Measurements from ENCODE around the gene PA2G4.

The PA2G4 gene

DNA sequence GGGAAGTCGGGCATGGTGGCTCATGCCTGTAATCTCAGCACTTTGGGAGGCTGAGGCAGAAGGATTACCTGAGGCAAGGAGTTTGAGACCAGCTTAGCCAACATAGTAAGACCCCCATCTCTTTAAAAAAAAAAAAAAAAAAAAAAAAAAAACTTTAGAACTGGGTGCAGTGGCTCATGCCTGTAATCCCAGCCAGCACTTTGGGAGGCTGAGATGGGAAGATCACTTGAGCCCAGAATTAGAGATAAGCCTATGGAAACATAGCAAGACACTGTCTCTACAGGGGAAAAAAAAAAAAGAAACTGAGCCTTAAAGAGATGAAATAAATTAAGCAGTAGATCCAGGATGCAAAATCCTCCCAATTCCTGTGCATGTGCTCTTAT is 1.7 kb upstream of the PA2G4 start:
- no peak for DNase-seq

- no peak for DNase-seq
Observed at GRCh38 chr12:56103066-56103711, 1.2 kb upstream of the PA2G4 start.

DNA sequence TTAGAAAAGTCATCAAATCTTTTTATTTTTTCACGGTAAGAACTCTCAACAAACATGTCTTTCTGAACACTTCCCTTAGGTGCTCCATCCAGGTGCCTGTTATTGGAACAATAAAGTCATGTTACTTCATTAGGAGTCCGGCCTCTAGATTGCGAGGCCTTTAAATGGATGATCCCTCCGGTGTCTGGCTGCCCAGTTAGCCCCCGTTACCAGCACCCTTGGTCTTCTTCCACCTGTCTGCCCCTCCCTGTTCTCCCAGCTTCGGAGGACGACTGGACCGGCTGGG is 593 bp upstream of the PA2G4 start:
- DNase-seq, result no peak

GRCh38 chr12:56104815-56105608 is 653 bp downstream of the PA2G4 start:
- peak; percentile 49 for DNase-seq

- DNase-seq, result no peak
Observed at GRCh38 chr12:56105609-56105902, 1.2 kb downstream of the PA2G4 start.

- no peak for DNase-seq
Observed at GRCh38 chr12:56107242-56107641, 2.9 kb downstream of the PA2G4 start.

DNA sequence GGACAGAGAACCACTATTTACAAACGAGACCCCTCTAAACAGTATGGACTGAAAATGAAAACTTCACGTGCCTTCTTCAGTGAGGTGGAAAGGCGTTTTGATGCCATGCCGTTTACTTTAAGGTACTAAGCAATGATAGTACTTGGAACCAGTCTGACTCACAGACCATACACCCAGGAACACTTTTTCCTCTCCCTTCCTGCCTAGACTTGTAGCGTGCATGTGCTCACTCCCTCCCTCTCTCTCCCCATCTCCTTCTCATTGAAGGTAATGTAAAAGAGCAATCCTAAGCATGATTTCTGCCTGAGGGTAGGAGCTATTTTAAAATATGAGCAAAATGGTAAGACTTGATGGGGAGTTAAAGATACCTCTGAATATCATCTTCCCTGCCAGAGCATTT is 6.2 kb downstream of the PA2G4 start:
- DNase-seq, result no peak

- DNase-seq, result no peak
Observed at GRCh38 chr12:56114084-56114483, 9.7 kb downstream of the PA2G4 start.

DNA sequence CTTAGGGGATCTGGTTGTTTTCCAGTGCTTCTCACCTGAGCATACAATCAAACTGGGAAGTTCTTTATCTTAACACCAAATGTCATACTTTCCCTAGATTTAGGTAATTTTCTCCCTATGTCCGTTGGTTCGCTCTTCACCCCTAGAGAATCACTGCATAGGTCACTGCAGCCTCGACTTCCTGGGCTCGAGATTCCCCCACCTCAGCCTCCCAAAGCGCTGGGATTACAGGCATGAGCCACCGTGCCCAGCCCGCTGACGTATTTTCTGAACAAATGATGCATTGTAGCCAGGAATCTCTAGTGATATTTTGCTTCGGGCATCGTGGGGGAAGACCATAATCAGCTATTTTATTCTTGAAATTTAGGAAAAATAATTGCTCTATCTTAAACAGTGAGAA is 11.0 kb downstream of the PA2G4 start:
- no peak for DNase-seq

DNA sequence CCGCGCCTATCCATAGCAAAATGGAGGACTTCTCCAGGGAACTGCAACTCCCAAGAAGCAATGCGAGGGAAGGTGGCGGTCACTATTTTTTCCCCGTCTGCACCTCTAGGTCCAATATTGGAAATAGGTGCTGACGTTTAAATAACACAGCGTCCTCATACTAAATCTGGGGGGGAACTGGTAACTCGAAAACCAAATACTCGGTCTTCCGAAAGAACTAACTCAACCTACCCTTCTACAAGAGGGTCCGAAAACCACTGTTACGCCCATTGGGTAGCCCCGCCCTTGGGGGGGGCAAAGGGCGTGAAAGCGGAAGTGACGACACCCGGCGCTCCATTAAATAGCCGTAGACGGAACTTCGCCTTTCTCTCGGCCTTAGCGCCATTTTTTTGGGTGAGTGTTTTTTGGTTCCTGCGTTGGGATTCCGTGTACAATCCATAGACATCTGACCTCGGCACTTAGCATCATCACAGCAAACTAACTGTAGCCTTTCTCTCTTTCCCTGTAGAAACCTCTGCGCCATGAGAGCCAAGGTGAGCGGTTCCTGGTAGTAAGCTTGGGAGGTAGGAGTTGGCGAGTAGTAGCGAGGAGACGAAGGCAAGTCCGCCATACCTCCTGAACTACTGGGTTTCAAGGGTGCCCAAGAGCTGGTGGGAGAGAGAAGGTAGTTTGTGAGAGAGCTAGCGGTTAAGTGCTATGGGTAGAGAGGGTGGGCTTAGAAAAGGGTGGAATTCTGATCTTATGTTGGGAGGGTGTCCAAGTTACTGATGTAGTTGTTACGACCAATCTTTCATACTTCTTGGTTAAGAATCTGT is 12.1 kb downstream of the PA2G4 start, which contains the start of gene RPL41:
Gene RPL41 (plus strand): TSS at position 367 of the 815 bp plus-strand sequence.
- peak; percentile 96 for DNase-seq

DNA sequence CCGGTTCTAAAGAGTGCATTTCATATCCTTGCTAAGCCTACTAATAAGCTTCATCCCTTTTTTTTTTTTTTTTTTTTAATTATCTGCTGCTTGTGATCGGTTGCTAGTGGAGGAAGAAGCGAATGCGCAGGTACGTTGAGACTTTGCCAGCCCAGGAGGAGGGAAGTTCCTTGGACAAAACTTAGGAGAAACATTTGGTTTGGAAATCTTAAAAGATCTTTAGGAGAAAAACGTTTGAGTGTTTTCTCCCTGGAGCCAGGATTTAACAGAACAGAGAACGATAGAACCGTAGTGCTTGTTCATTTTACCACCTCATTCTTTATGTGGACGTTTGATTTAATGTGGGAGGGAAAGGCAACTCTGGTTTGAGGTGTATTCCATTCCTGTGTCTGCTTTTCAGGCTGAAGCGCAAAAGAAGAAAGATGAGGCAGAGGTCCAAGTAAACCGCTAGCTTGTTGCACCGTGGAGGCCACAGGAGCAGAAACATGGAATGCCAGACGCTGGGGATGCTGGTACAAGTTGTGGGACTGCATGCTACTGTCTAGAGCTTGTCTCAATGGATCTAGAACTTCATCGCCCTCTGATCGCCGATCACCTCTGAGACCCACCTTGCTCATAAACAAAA is 12.8 kb downstream of the PA2G4 start:
- peak; percentile 11 for DNase-seq

DNA sequence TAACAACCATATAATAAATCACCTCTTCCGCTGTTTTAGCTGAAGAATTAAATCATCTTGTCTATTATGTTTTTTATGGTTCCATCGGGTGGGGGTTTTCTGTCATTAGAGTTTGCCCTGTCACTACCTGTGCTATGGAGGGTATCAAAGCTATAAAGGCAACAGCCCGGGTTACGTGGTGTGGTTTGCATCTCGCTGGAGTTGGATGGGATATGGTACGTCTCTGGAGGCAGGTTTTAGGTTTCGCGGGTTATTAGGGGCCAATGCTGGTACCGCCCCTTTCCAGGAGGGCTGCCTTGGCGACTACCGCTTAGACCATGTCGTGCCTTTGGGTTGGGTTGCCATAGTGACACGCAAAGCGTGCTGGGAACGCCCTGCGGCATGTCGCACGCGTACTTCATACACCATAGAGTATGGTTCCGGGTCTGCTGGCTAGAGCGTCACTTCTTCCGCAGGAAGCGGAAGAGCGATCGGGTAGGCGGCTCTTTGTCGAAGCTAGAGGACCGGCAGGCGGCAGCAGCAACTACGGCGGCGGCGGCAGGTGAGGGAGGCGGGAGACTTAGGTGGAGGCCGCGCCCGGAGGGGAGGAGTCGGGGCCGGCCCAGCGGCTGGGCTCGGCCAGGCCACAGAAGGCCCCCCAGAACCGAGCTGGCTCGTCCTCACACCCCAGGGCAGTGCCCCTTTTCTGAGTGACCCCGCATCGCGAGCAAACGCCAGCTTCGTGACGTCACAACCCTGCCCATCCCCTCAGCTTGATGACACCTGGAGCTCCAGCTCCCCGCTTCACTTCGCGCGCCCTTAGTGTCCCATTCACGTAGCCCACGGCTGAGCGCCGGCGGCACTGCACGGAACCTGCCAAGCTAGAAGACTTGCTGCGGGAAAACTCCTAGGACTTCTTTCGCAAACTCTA is 13.7 kb downstream of the PA2G4 start, which contains the start of gene ZC3H10:
Gene ZC3H10 (plus strand): TSS at position 489 of the 910 bp plus-strand sequence. CDS start 2,297 bp downstream, outside the sequence.
- DNase-seq, result peak; percentile 100

GRCh38 chr12:56118688-56119357 is 14.5 kb downstream of the PA2G4 start:
- DNase-seq, result no peak

DNA sequence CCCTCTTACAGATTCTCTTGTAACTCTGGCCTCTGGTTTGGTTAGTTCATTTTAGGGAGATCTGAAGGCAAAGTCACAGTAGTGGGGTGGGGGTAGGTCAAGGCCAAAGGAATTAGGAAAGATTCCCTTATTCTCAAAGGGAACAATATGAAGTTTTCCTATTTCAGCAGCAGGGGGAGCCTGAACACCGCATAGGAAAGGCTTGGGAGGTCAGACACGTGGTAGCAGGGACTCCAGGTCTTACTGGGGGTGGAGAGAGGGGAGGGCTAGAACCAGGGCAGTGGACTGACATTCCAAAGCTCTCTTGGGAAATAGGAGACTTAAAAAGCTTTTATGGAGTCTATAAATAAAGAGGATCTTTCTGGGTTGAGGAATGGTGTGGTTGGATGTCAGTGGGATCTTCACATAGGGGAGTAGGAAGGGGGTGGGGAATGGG is 15.0 kb downstream of the PA2G4 start:
- peak; percentile 78 for DNase-seq

DNA sequence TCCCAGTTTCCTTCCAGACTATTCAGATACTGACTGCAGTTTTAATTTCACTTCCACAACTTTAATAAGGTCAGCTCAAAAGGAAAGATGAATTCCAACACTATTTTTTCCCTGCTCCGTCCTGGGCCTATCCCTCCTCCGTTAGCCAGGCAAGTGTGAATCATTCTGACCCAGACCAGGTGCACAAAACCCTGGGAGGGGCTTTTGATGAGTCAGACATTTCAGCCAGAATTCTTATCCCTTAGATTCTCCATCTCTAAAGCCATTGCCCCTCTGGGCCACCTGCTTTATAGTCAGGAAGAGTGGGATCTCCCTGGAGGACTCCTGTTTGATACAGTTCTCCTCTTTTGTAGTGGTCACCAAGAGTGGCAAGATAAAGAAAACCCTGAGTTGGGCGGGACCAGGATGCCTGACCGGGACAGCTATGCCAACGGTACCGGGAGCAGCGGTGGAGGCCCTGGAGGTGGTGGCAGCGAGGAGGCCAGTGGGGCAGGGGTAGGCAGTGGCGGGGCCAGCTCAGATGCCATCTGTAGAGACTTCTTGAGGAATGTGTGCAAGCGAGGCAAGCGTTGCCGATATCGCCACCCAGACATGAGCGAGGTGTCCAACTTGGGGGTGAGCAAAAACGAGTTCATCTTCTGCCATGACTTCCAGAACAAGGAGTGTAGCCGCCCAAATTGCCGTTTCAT is 15.9 kb downstream of the PA2G4 start:
- DNase-seq, result no peak

- no peak for DNase-seq
Observed at GRCh38 chr12:56121204-56121870, 17.0 kb downstream of the PA2G4 start.

GRCh38 chr12:56122637-56123036 is 18.3 kb downstream of the PA2G4 start:
- no peak for DNase-seq

DNA sequence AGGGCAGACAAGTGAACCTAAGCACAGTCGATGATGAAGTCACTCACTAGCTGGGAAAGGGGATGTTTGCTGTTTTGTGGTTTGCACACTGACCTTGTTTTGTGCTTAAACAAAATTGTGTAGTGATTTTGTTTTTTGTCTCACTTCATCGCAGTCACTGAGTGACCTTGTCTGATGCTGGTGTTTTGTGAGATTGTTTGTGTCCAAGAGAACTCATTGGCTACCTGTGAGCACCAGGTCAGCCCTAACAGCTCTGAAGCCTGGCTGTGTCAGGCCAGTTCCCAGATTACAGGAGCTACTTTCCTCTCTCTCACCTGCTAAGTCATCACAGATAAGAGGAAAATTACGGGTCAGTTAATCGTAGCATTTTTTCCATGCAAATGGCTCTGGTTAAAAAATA is 19.8 kb downstream of the PA2G4 start:
- DNase-seq, result no peak

- peak; percentile 52 for DNase-seq
Observed at GRCh38 chr12:56126732-56127239, 22.4 kb downstream of the PA2G4 start.

DNA sequence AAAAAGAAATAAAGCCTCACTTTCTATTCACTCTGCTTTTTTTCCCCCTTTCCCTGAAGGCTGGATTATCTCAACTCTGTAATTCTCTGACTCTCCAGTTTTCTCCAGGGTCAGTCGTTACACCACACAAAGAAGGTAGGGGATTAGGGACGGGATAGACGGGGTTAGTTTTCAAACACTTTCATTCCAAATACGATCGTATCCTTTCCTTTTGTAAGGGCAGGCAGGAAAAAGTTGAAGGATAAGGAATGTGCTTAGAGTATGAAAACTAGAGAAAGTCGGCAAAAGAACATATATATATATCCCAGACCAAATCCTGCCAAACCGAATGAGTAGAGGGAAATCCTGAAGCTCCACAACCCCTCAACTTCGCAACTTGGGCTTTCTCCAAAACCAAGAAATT is 23.1 kb downstream of the PA2G4 start:
- DNase-seq, result no peak

All from RPMI8226 (cell line).